K562 (cell line): ENCODE data around the gene MATK. TPM values are rescaled to one million over a fixed set of nuclear protein-coding genes. Genes with fewer than 3 reads are reported as not detected.
A peak's percentile ranks its signal among the peaks of the same experiment; 100 is the strongest.

Source experiments
- BACH1 ChIP-seq: fragments of 200-800 bp; sonication (Bioruptor generic); IDR thresholded peaks from 2 replicates; pipeline ENCODE4 v1.6.1; 2016; ENCODE audit warnings: missing genetic modification characterization, missing compliant biosample characterization
- E2F3 ChIP-seq: fragments of 250-450 bp; sonication (Bioruptor Pico); IDR thresholded peaks from 2 replicates; pipeline ENCODE4 v1.4.0; 2020; ENCODE audit warnings: mild to moderate bottlenecking
- ELF1 ChIP-seq: fragments of 200-800 bp; sonication (Bioruptor generic); IDR thresholded peaks from 2 replicates; pipeline ENCODE4 v1.6.1; 2016; ENCODE audit warnings: missing genetic modification characterization, missing compliant biosample characterization
- FOXJ3 ChIP-seq: sonication (generic); formaldehyde crosslinking; IDR thresholded peaks from 2 replicates; pipeline ENCODE4 v1.4.0; 2020; ENCODE audit warnings: mild to moderate bottlenecking, missing genetic modification reagents
- HNRNPUL1 ChIP-seq: fragments of 200-400 bp; formaldehyde crosslinking; IDR thresholded peaks from 2 replicates; pipeline ENCODE4 v1.6.1; 2017; ENCODE audit warnings: low read length
- NEUROD1 ChIP-seq: fragments of 150-350 bp; IDR thresholded peaks from 2 replicates; pipeline ENCODE4 v1.6.1; 2014; ENCODE audit warnings: borderline replicate concordance, low read length, low read depth; ENCODE audit not compliant: partially characterized antibody
- NFYB ChIP-seq: IDR thresholded peaks from 2 replicates; pipeline ENCODE4 v1.6.1; 2011; ENCODE audit warnings: mild to moderate bottlenecking, moderate library complexity; ENCODE audit not compliant: insufficient read length; ENCODE audit errors: extremely low read depth
- POLR2G ChIP-seq: fragments of 200-400 bp; formaldehyde crosslinking; IDR thresholded peaks from 2 replicates; pipeline ENCODE4 v1.6.1; 2017; ENCODE audit warnings: low read depth, mild to moderate bottlenecking, antibody characterized with exemption, low read length, moderate library complexity
- RBM14 ChIP-seq: fragments of 200-400 bp; formaldehyde crosslinking; IDR thresholded peaks from 2 replicates; pipeline ENCODE4 v1.6.1; 2018; ENCODE audit warnings: low read depth, mild to moderate bottlenecking, low read length, moderate library complexity, borderline replicate concordance; ENCODE audit not compliant: insufficient read depth
- RBM39 ChIP-seq: fragments of 200-400 bp; formaldehyde crosslinking; optimal IDR thresholded peaks from 2 replicates; pipeline ENCODE3; 2018; ENCODE audit warnings: low read depth, low read length
- SNIP1 ChIP-seq: fragments of 450-650 bp; IDR thresholded peaks from 2 replicates; pipeline ENCODE4 v1.7.1; 2017; ENCODE audit warnings: low read depth, mild to moderate bottlenecking
- SP1 ChIP-seq: sonication (generic); formaldehyde crosslinking; IDR thresholded peaks from 2 replicates; pipeline ENCODE4 v1.8.1; 2022; ENCODE audit warnings: mild to moderate bottlenecking, missing genetic modification reagents
- YY1 ChIP-seq, 3 experiments: IDR thresholded peaks; 2 replicates each; pipeline ENCODE4 v1.6.1; 2011; ENCODE audit warnings: low read length in 2 of 3, mild to moderate bottlenecking in 2 of 3, moderate library complexity in 2 of 3, borderline replicate concordance in 1 of 3, control low read depth in 1 of 3, low read depth in 1 of 3; ENCODE audit not compliant: insufficient read depth in 3 of 3, insufficient replicate concordance in 2 of 3, control insufficient read depth in 1 of 3, insufficient read length in 1 of 3; ENCODE audit errors: extremely low read depth in 1 of 3
- ZNF143 ChIP-seq: sonication (generic); formaldehyde crosslinking; IDR thresholded peaks from 2 replicates; pipeline ENCODE4 v1.9.0; 2022; ENCODE audit warnings: mild to moderate bottlenecking, missing genetic modification reagents
- ZNF24 ChIP-seq: fragments of 450-650 bp; IDR thresholded peaks from 2 replicates; pipeline ENCODE4 v1.6.1; 2016
- ZNF695 ChIP-seq: fragments of 450-650 bp; formaldehyde crosslinking; IDR thresholded peaks from 2 replicates; pipeline ENCODE4 v1.4.0; 2020; ENCODE audit warnings: mild to moderate bottlenecking, moderate library complexity
- polyA plus RNA-seq, 8 experiments: library from polyadenylated mRNA; depleted of rRNA in 4 of 8; stranded (reverse) in 5 of 8; unstranded in 3 of 8; fragments of >200 nt; fragmentation: Nextera tagmentation in 2 of 8; fragmentation: Illumina TruSeq in 1 of 8; extraction: Ambion mirVana in 2 of 8; extraction: Trizol in 1 of 8; gene quantifications; 2 replicates each; pipeline versions ENCODE4 v1.2.1 to v1.2.3, GENCODE V29; 2011 to 2014; ENCODE audit warnings: inconsistent platforms in 1 of 8, missing spikeins in 1 of 8
- total RNA-seq, 7 experiments: library from RNA; depleted of rRNA in 6 of 7; stranded (reverse); fragments of >200 nt in 6 of 7; fragmentation: Illumina TruSeq in 2 of 7; extraction: Trizol in 2 of 7; gene quantifications; 2 replicates each; pipeline versions ENCODE4 v1.2.1 to v1.2.3, GENCODE V29; 2011 to 2021; ENCODE audit warnings: low replicate concordance in 1 of 7
- TF ChIP-seq, protein P1 (sequence below): sonication (generic); IDR thresholded peaks from 2 replicates; pipeline ENCODE4 v1.6.1; 2016
- TF ChIP-seq, protein P2 (sequence below): sonication (generic); formaldehyde crosslinking; IDR thresholded peaks from 2 replicates; pipeline ENCODE4 v1.8.0; 2022; ENCODE audit warnings: mild to moderate bottlenecking, missing genetic modification reagents
- TF ChIP-seq, protein P3 (sequence below): fragments of 250-450 bp; sonication (Bioruptor Pico); IDR thresholded peaks from 2 replicates; pipeline ENCODE4 v1.8.0; 2021; ENCODE audit warnings: mild to moderate bottlenecking, moderate library complexity
- TF ChIP-seq, protein P4 (sequence below): fragments of 450-650 bp; IDR thresholded peaks from 2 replicates; pipeline ENCODE4 v1.6.1; 2014; ENCODE audit warnings: low read depth, mild to moderate bottlenecking, moderate library complexity, borderline replicate concordance

The MATK gene
- total and polyA plus RNA-seq, 9 of the 15 experiments (the other 6 are each of a cell fraction or from before 2014, with no cell fraction given): 0.08 to 41.5 (median 21.4) TPM

DNA sequence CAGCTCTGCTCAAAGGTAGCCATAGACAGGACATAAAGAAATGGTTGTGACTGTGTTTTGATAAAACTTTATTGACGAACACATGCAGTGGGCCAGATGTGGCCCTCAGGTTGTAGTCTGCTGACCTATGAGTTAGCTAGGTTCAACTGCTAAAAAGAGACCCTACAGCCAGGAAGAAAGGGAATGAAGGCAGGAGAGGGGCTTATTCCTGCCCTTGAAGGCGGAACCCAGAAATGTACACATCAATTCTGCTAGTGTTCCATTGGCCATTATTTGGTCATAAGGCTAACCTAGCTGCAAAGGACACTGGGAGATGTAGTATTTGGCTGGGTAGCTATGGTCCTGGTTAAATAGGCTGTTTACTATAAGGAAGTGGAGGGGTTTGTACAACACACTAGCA lies 42.7 kb downstream of the MATK start (continued):
- TF ChIP-seq, protein P1, sequence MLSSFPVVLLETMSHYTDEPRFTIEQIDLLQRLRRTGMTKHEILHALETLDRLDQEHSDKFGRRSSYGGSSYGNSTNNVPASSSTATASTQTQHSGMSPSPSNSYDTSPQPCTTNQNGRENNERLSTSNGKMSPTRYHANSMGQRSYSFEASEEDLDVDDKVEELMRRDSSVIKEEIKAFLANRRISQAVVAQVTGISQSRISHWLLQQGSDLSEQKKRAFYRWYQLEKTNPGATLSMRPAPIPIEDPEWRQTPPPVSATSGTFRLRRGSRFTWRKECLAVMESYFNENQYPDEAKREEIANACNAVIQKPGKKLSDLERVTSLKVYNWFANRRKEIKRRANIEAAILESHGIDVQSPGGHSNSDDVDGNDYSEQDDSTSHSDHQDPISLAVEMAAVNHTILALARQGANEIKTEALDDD: peak; percentile 57; the same call in 1 of the 2 replicates
- TF ChIP-seq, protein P2, sequence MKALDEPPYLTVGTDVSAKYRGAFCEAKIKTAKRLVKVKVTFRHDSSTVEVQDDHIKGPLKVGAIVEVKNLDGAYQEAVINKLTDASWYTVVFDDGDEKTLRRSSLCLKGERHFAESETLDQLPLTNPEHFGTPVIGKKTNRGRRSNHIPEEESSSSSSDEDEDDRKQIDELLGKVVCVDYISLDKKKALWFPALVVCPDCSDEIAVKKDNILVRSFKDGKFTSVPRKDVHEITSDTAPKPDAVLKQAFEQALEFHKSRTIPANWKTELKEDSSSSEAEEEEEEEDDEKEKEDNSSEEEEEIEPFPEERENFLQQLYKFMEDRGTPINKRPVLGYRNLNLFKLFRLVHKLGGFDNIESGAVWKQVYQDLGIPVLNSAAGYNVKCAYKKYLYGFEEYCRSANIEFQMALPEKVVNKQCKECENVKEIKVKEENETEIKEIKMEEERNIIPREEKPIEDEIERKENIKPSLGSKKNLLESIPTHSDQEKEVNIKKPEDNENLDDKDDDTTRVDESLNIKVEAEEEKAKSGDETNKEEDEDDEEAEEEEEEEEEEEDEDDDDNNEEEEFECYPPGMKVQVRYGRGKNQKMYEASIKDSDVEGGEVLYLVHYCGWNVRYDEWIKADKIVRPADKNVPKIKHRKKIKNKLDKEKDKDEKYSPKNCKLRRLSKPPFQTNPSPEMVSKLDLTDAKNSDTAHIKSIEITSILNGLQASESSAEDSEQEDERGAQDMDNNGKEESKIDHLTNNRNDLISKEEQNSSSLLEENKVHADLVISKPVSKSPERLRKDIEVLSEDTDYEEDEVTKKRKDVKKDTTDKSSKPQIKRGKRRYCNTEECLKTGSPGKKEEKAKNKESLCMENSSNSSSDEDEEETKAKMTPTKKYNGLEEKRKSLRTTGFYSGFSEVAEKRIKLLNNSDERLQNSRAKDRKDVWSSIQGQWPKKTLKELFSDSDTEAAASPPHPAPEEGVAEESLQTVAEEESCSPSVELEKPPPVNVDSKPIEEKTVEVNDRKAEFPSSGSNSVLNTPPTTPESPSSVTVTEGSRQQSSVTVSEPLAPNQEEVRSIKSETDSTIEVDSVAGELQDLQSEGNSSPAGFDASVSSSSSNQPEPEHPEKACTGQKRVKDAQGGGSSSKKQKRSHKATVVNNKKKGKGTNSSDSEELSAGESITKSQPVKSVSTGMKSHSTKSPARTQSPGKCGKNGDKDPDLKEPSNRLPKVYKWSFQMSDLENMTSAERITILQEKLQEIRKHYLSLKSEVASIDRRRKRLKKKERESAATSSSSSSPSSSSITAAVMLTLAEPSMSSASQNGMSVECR (CRISPR knock-in tag): no peak
- TF ChIP-seq ELF1 (peak; percentile 19; the same call in 1 of the 2 replicates), RBM14 (no peak), ZNF143 (CRISPR knock-in tag) (peak; percentile 82), HNRNPUL1 (no peak), ZNF695 (CRISPR knock-in tag) (no peak), YY1 (IDR thresholded peaks at IDR 0.05; ENCODE audit: borderline replicate concordance in 1 of 3, control insufficient read depth in 1 of 3, extremely low read depth in 1 of 3, insufficient read depth in 3 of 3, insufficient read length in 1 of 3, insufficient replicate concordance in 2 of 3, low read depth in 1 of 3, low read length in 2 of 3) (peak in 1 of 3 experiments; percentile 27), E2F3 (no peak), FOXJ3 (CRISPR knock-in tag) (no peak), POLR2G (no peak), NEUROD1 (no peak), BACH1 (tag) (no peak), SNIP1 (no peak), ZNF24 (no peak), SP1 (CRISPR knock-in tag) (0 out of 2 replicates have a peak, but pooled peaks have one; percentile 29), RBM39 (no peak), NFYB (peak; percentile 13)
- TF ChIP-seq, protein P3, sequence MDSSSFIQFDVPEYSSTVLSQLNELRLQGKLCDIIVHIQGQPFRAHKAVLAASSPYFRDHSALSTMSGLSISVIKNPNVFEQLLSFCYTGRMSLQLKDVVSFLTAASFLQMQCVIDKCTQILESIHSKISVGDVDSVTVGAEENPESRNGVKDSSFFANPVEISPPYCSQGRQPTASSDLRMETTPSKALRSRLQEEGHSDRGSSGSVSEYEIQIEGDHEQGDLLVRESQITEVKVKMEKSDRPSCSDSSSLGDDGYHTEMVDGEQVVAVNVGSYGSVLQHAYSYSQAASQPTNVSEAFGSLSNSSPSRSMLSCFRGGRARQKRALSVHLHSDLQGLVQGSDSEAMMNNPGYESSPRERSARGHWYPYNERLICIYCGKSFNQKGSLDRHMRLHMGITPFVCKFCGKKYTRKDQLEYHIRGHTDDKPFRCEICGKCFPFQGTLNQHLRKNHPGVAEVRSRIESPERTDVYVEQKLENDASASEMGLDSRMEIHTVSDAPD (CRISPR knock-in tag): no peak
- TF ChIP-seq, protein P4, sequence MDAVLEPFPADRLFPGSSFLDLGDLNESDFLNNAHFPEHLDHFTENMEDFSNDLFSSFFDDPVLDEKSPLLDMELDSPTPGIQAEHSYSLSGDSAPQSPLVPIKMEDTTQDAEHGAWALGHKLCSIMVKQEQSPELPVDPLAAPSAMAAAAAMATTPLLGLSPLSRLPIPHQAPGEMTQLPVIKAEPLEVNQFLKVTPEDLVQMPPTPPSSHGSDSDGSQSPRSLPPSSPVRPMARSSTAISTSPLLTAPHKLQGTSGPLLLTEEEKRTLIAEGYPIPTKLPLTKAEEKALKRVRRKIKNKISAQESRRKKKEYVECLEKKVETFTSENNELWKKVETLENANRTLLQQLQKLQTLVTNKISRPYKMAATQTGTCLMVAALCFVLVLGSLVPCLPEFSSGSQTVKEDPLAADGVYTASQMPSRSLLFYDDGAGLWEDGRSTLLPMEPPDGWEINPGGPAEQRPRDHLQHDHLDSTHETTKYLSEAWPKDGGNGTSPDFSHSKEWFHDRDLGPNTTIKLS: peak; percentile 55; the same call in 1 of the 2 replicates
